HG02610 (cell line): ENCODE results near the gene MYH11.
"Not testable (repeated sequence)": the region's sequence is repeated elsewhere in the genome, so short reads cannot be mapped to it uniquely, and the experiment has no call there.

Source experiments
- ATAC-seq: cut with Tn5 transposase; IDR thresholded peaks from one replicate; pipeline ENCODE4 v1.9.1; 2021; ENCODE audit warnings: mild to moderate bottlenecking, moderate library complexity; ENCODE audit not compliant: unreplicated experiment

MYH11 gene

GRCh38 chr16:15725641-15726240 lies 131.1 kb downstream of the MYH11 start:
- no peak for ATAC-seq

GRCh38 chr16:15723808-15724207 lies 133.0 kb downstream of the MYH11 start:
- no peak for ATAC-seq

GRCh38 chr16:15721018-15721417 lies 135.8 kb downstream of the MYH11 start:
- ATAC-seq = no peak

- ATAC-seq = no peak
Observed at GRCh38 chr16:15716694-15717447, 140.0 kb downstream of the MYH11 start.

- no peak for ATAC-seq
Observed at GRCh38 chr16:15715221-15715620, 141.6 kb downstream of the MYH11 start.

- ATAC-seq = no peak
Observed at GRCh38 chr16:15714393-15715172, 142.2 kb downstream of the MYH11 start.

GRCh38 chr16:15708997-15709396 lies 147.8 kb downstream of the MYH11 start:
- ATAC-seq = no peak

GRCh38 chr16:15708096-15708495 lies 148.7 kb downstream of the MYH11 start:
- ATAC-seq = no peak

- ATAC-seq = no peak
Observed at GRCh38 chr16:15707332-15707731, 149.5 kb downstream of the MYH11 start.

GRCh38 chr16:15705064-15705565 lies 151.7 kb downstream of the MYH11 start:
- no peak for ATAC-seq

GRCh38 chr16:15704545-15704987 lies 152.3 kb downstream of the MYH11 start:
- no peak for ATAC-seq

GRCh38 chr16:15703029-15703736 lies 153.6 kb downstream of the MYH11 start:
- ATAC-seq = no peak

GRCh38 chr16:15701975-15702970 lies 154.6 kb downstream of the MYH11 start:
- no peak for ATAC-seq

GRCh38 chr16:15701367-15701766 lies 155.5 kb downstream of the MYH11 start:
- ATAC-seq = no peak

- ATAC-seq = no peak
Observed at GRCh38 chr16:15699819-15700218, 157.0 kb downstream of the MYH11 start.

GRCh38 chr16:15694499-15694898 lies 162.3 kb downstream of the MYH11 start:
- ATAC-seq = no peak

GRCh38 chr16:15692508-15692907 lies 164.3 kb downstream of the MYH11 start:
- not testable (repeated sequence) for ATAC-seq

- ATAC-seq = no peak
Observed at GRCh38 chr16:15691046-15691445, 165.8 kb downstream of the MYH11 start.

GRCh38 chr16:15690296-15690695 lies 166.5 kb downstream of the MYH11 start:
- ATAC-seq = no peak

GRCh38 chr16:15689290-15689689 lies 167.5 kb downstream of the MYH11 start:
- no peak for ATAC-seq
